ENCODE results near the gene PEX10. TPM values are rescaled to one million over a fixed set of nuclear protein-coding genes. Genes with fewer than 3 reads are reported as not detected.

The PEX10 gene
- total RNA-seq, 1 experiment from 2014 or later: 24.3 TPM

GRCh38 chr1:2356911-2357845 is 55.2 kb downstream of the PEX10 start:
- H3K27ac ChIP-seq: no peak overlapping the region
- CTCF ChIA-PET: no interaction called here

GRCh38 chr1:2356401-2356800 is 56.0 kb downstream of the PEX10 start:
- POLR2A ChIA-PET (ENCODE audit: unreplicated experiment): no interaction called here
- H2AFZ ChIP-seq: no peak overlapping the region
- intact Hi-C loops (cut with micrococcal nuclease; ENCODE audit: unreplicated experiment): no loop called here

More at GRCh38 chr1:2356911-2357845, 55.2 kb downstream of the PEX10 start:
- POLR2A ChIA-PET (ENCODE audit: unreplicated experiment): interaction anchor here (0.5 kb wide), 1 partner anchor 45 kb away, joined by 3 read pairs; no protein-coding TSS in a partner anchor
- Histone ChIP-seq H3K9me2 (ENCODE audit: insufficient read depth) (no peaks in the 10 kb centered on the region), H3K79me2 (ENCODE audit: low read depth) (no peaks in the 10 kb centered on the region), H3K4me3 (no peak overlapping the region), H3K4me1 (replicated peaks; ENCODE audit: insufficient read depth) (no peaks in the 10 kb centered on the region), H3K9me3 (ENCODE audit: insufficient read depth, low read depth) (no peaks in the 10 kb centered on the region), H3K4me2 (no peak overlapping the region), H4K20me1 (ENCODE audit: insufficient read depth) (no peaks in the 10 kb centered on the region), H3K27me3 (ENCODE audit: insufficient read depth, low read depth) (no peaks in the 10 kb centered on the region), H3F3A (ENCODE audit: insufficient read depth, low read depth) (no peaks in the 10 kb centered on the region), H3K36me3 (ENCODE audit: low read depth) (no peaks in the 10 kb centered on the region), H2AFZ (no peak overlapping the region)
- intact Hi-C loops (cut with micrococcal nuclease; ENCODE audit: unreplicated experiment): no loop called here
- BruUV-seq (replicated peaks): no TSS peak
- TF ChIP-seq CTCF (conservative IDR thresholded peaks at IDR 0.05) (no peak), EZH2 (IDR thresholded peaks at IDR 0.05; ENCODE audit: low read depth) (no peak)
- DNase-seq: no peak

More at GRCh38 chr1:2356401-2356800, 56.0 kb downstream of the PEX10 start:
- no peaks in the 10 kb centered on the region for H3K27me3 ChIP-seq (ENCODE audit: insufficient read depth, low read depth)
- H3K9me2 ChIP-seq (ENCODE audit: insufficient read depth): no peaks in the 10 kb centered on the region
- no peak overlapping the region for H3K27ac ChIP-seq
- H3K36me3 ChIP-seq (ENCODE audit: low read depth): no peaks in the 10 kb centered on the region
- no peaks in the 10 kb centered on the region for H3F3A ChIP-seq (ENCODE audit: insufficient read depth, low read depth)
- no peaks in the 10 kb centered on the region for H3K79me2 ChIP-seq (ENCODE audit: low read depth)
- TF ChIP-seq CTCF (conservative IDR thresholded peaks at IDR 0.05) (no peak), EZH2 (IDR thresholded peaks at IDR 0.05; ENCODE audit: low read depth) (no peak)
- H3K4me3 ChIP-seq: no peak overlapping the region
- no peaks in the 10 kb centered on the region for H4K20me1 ChIP-seq (ENCODE audit: insufficient read depth)
- no peaks in the 10 kb centered on the region for H3K9me3 ChIP-seq (ENCODE audit: insufficient read depth, low read depth)
- CTCF ChIA-PET: no interaction called here
- BruUV-seq (replicated peaks): no TSS peak
- no peak for DNase-seq
- H3K4me1 ChIP-seq (replicated peaks; ENCODE audit: insufficient read depth): no peaks in the 10 kb centered on the region
- no peak overlapping the region for H3K4me2 ChIP-seq

Data from PC-9 (cell line).